SHP77 treated with DMSO at 0.1 percent for 48 hours (cell line): ENCODE measurements around the gene REPS1.
"Not testable (repeated sequence)": the region's sequence is repeated elsewhere in the genome, so short reads cannot be mapped to it uniquely, and the experiment has no call there.

Experiments used
- DNase-seq: peaks from one replicate; lab custom pipeline; 2025; lab: John Stamatoyannopoulos, UW

The REPS1 gene

DNA sequence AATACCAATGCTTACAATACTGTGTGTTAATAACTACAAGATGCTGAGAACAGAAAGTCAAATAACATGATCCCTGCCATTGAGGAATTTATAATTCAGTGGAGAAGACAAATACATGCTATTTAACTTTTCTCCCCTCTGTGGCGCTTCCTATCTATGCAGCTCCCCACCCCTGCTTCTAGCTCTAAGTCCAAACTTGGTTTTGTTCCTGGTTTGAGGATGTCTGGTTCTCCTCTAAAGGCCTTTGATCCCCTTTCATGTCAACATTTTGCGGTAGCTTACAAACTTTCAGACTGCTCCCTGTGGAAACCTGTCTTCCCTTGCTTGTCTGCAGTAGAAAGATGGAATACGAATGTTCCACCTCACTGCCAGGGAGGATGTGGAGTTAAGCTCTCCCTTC lies 18.4 kb upstream of the REPS1 start:
- no peak for DNase-seq

DNA sequence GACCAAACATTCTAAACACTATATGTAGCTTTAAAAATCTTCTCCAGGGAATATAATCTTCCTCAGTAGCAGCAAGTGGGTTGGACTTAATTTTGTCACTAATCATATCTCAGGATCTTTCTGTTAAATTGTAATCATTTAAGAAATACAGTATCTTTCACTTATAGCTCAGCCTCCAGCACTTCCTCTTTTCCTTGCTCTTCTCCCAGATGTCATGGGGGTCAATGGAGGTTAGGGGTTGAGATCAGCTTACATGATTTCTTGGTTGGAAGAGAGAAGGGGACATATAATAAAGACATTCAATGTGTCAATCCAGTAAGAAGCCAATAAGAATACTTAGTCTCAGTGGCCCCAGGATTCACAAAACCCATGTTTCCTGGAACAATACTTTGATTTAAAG lies 15.7 kb upstream of the REPS1 start:
- no peak for DNase-seq

DNA sequence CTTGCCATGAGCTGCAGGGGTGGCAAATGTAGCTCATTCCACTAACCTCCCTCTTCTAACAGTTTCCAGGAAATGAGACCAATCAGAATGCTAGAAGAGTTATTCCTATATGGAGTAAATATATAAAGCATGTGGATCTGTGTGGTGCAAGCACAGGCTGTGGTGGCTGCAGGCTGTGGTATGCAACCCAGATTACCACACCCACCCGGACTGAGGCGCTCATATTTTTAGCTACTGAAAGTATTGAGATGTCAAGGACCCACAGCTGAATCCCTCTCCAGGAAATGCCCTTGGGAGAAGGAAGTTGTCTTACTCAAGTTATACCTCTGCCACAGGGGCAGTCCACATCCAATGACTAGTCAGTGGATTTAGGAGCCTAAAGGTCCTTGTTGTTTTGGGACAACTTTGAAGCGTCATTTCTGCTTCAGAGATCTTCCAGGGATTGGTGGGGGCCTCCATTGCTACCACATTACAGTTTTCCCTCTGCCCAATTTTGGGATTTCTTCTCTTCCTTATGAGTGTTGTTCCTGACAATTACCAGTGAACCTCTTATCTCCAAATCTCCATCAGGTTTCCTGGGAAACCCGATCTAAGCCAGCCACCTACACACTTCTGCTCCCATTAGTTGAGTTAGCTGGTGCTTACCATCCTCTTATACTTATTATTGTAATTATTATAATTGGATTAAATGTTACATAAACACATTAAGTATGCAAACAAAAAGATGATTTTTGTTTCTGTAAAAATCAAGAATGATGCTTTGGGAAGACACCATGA lies 12.1 kb upstream of the REPS1 start:
- DNase-seq: no peak

DNA sequence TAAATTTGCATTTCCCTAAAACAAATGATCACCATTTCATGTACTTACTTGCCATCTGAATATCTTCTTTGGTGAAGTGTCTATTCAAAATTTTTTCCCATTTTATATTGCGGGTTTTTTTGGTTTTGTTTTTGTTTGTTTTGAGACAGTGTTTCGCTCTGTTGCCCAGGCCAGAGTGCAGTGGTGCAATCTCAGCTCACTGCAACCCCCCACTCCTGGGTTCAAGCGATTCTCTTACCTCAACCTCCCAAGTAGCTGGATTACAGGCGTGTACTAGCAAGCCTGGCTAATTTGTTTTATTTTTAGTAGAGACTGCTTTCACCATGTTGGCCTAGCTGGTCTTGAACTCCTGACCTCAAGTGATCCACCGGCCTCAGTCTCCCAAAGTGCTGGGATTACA lies 9.1 kb upstream of the REPS1 start:
- DNase-seq: no peak

DNA sequence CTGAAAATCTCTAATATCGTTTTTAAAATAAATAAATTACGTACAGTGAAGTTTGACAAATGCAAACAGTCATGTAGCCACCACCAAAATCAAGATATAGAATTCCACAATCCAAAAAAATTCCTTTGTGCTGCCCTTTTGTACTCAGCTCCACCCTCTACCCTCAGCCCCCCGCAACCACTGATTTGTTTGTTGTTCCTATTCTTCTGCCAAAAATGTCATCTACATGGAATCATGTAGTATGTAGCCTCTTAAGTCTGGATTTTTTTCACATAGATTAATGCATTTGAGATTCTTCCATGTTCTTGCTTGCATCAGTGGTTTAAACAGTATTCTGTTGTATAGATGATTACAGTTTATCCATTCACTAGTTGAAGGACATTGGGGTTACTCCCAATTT lies 8.5 kb upstream of the REPS1 start:
- DNase-seq: no peak

DNA sequence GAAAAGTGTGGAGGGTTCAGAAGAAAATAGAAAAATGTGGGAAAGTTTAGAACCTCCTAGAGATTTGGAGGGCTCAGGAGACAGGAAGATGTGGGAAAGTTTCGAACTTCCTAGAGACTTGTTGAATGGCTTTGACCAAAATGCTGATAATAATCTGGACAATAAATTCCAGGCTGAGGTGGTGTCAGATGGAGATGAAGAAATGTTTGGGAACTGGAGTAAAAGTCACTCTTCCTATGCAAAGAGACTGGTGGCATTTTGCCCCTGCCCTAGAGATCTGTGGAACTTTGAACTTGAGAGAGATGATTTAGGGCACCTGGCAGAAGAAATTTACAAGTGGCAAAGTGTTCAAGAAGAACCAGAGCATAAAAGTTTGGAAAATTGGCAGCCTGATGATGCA lies 5.4 kb upstream of the REPS1 start:
- not testable (repeated sequence) for DNase-seq

DNA sequence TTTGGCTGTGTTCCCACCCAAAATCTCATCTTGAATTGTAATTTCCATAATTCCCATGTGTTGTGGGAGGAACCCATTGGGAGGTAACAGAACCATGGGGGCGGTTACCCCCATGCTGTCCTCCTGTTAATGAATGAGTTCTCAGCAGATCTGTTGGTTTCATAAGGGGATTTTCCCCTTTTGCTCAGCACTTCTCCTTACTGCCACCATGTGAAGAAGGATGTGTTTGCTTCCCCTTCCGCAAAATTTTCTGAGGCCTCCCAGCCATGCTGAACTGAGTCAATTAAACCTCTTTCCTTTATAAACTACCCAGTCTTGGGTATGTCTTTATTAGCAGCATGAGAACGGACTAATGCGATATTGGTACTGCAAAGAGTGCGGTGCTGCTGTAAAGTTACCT lies 4.9 kb upstream of the REPS1 start:
- not testable (repeated sequence) for DNase-seq

DNA sequence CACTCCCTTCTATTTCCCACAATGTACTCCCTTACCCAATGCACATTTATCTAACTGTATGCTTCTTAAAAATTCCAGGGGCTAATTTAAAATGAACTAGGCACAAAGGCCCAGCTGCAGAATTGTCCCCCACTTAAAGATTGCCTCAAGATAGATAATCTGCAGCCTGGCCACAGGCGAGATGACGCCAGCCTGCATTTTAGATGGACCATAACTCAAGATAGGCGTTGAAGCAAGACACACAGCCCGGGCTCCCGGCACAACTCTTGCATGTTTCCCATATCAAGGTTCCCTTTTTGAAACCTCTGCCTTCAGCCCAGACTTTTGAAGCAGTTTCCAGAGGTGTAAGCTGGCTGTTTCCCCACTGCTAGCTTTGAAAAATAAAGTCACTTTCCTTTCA lies 3.2 kb upstream of the REPS1 start:
- DNase-seq: no peak

DNA sequence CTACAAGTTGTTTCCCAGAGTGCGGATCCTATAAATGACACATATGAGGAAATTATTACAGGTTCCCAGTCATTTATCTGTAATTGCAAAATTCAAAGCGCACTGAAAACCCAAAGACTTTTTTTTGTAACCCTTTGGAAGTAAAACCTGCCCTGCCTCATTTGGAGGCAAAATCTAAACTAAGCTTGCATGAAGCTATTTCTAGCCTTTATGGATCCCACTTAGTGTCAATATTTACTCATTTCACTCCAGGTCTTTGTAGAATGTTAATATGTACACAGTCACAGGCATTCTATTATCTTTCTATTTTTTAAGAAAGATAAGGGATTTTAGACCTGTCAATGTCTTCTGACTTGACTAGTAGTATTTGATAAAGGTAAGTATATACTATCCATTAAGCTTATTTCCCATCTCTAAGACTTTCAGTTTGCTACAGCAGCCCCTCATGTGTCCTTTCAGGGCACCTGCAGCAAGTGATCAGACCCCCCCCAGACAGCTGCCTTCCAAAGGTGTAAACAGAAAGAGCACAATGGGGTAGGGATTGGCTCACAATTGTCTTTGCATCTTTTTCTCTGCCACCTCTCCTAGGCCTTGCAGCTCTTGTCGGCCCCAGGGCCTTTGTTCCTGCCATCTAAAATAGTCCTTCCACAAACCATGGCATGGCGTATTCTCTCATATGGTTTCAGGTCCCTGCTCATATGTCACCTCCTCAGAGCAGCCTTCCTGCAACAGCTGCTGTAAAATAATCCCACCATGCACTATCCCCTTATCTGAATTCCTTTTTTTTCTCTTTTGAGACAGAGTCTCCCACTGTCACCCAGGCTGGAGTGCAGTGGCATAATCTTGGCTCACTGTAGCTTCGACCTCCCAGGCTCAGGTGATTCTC lies 1.3 kb upstream of the REPS1 start:
- peak; percentile 61 for DNase-seq

DNA sequence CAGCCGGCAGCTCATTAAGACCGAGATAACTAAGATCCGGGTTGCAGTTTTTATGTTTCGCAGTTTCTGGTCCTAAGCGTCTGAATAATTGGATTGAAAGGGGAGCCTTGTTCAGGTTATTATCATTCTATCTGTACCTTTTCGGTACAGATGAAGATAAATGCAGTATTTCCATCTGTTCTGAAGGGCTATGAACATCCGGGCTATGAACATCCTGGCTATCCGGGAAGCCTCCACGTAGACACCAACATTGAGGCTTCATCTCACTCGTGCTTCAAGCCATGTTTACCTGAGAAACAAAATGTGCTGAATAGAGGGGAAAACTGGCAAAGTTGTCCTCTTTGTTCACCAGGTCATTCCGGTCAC lies 399 bp upstream of the REPS1 start:
- peak; percentile 86 for DNase-seq

DNA sequence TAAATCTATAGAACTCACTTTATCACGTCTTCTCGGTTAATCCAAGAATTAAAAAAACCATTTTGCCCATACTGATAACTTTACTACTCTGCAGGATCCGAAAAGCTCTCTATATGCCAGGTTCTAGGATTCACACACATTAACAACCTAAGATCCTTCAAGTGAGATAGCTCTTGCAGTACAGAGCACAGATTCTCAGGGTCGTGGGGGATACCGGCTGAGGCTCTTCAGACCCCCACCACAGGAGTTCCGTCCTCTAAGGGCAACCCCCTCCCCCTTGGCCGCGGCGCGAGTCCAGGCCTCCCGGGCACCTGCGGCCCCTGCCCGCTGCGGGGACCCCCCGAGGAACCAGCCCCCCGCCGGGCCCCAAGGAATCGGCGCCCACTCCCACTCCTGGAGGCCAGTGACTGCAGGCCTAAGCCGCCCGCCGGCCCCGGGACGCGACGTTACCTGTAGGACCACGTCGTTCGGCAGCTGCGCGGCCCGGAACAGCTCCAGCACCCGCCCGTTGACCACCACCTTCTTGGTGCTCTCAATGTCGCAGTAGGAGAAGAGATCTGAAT lies 892 bp downstream of the REPS1 start:
- no peak for DNase-seq

DNA sequence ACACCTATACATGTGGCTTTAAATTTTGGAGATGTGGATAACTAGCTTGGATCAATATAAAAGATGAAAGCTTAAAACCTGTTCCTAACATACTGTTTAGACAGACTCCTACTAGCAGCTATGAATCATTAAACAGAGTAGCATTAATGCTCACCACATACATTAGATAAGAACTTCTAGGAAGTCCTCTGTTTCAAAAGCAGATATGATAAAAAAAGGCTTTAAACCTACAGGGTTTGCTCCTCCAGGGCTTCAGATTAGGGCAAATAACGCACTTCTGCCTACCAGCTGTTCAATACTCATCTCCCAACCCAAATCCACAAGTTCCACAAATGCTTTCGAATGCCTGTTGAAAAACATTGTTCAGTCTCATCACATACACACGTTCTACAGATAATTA lies 1.5 kb downstream of the REPS1 start:
- DNase-seq: no peak

DNA sequence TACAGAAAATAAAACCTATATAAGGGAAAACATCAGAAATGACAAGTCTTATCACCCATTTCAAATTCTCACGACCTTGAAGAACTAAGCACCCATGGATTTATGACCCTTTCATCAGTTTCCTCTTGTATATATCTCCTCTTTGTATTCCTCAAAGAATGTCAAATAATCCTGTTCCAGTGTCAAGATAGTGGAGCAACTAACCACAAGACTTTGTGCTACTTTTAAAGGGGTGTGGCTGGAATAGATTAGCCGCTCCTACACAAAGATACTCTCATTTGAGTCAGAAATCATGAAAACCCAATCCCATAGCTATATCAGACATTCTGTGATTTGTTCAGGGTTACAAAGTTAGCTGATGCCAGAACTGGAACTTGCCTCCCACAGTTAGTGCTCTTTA lies 6.6 kb downstream of the REPS1 start:
- DNase-seq: no peak

DNA sequence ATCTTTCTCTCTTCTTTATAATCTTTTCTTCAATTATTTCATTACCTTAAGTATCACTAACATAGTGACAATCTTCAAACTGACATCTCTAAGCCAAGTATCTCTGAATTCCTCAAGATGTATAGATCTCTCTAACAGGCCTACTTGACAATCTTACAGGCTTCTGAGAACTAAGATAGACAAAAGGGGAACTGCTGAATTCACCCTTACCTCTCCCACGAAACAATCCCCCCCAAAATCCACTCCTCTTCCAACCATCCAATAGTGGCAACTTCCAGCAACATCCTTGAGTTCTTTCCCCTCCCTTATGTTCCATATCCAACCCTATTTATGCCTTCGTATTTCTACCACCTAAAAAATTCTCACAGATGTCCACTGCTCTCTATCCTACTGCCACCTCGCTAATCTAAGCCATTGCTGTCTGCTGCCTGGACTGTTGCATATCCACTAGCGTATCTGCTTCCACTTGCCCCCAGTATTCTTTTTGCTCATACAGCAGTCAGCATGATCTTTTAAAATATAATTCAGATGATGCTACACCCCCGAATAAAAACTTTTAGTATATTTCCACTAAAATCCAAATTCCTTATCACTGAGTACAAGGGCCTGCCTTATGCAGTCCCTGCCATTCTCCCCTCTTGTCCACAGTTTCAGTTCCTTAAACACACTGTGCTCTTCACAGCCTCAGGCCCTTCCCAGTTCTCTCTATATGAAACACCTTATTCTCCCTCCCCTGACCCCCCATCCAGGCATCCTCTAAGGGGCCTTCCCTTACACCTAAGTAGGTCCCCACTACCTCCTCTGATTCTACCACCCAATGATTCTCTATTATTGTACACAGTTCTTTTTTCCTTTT lies 8.0 kb downstream of the REPS1 start:
- DNase-seq: no peak

DNA sequence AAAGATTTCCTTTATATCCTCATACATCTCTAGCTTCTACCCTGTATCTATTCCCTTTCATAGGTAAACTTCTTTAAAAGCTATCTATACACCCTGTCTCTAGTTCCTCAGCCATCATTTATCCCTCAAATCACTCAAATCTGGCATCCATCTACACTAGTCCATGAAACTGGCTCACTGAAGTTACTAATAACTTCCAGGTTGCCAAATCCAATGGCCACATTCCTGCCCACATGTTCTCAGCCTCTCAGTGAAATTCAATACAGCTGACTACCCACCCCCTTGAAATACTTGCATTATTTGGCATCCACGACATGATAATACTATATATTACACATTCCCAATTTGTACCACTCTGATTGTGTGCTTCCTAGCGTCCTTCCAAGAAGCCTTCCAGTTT lies 8.7 kb downstream of the REPS1 start:
- DNase-seq: no peak

DNA sequence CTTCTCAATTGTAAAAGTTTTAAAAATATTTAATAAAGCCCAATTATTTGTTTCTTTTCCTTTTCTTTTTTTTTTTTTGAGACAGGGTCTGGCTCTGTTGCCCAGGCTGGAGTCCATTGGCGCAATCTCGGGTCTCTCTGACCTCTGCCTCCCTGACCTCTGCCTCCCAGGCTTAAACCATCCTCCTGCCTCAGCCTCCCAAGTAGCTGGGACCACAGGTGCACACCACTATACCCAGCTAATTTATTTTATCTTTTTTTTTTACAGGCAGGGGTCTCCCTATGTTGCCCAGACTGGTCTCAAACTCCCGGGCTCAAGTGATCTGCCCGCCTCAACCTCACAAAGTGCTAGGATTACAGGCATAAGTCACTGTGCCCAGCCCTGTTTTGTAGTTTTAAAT lies 9.8 kb downstream of the REPS1 start:
- DNase-seq: no peak

DNA sequence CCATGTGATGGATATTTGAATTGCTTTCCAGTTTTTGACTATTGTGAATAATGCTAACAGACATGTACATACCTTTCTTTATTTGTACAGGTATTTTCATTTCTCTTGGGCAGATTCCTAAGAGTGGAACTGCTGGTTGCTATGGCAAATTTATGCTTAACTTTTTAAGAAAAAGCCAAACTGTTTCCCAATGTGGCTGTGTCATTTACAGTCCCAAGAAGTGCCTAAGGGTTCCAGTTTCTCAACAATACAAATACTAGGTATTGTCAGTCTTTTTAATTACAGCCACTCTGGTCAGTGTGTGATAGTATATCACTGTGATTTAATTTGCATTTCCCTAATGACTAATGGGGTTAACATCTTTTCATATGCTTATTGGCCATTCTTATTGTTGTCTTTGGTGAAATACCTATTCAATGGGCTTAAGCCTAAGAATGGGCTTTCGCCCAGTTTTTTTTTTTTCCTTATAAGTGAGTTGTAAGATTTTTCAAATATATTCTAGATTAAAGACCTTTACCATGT lies 10.3 kb downstream of the REPS1 start:
- no peak for DNase-seq

DNA sequence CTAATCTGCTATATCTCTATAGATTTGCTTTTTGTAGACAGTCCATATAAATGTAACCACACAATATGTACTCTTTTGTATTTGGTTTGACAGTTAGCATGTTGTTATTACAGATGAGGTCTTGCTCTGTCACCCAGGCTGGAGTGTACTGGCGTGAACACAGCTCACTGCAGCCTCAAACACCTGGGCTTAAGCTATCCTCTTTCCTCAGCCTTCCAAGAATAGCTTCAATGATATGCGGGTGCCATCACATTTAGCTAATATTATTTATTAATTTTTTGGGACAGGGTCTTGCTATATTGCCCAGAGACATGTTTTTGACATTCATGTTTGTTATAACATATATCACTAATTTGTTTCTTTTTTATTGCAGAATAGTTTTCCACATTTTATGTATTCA lies 10.8 kb downstream of the REPS1 start:
- DNase-seq: no peak

DNA sequence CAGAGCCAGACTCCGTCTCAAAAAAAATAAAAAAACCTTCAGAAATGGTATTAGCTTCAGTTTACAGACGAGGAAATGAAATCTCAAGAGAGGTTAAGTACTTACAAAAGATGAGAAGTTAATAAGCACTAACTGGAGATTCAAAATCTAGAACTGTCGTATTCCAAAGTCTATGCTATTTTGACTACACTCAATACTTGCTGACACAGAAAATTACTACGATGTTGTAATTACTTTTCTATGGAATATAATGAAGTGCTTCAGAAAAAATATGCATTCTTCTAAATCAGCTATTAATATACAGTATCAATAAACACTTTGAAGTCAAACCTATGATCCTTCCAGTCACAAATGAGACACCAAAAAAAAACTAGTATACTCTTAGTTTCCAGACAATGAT lies 12.2 kb downstream of the REPS1 start:
- DNase-seq: no peak

DNA sequence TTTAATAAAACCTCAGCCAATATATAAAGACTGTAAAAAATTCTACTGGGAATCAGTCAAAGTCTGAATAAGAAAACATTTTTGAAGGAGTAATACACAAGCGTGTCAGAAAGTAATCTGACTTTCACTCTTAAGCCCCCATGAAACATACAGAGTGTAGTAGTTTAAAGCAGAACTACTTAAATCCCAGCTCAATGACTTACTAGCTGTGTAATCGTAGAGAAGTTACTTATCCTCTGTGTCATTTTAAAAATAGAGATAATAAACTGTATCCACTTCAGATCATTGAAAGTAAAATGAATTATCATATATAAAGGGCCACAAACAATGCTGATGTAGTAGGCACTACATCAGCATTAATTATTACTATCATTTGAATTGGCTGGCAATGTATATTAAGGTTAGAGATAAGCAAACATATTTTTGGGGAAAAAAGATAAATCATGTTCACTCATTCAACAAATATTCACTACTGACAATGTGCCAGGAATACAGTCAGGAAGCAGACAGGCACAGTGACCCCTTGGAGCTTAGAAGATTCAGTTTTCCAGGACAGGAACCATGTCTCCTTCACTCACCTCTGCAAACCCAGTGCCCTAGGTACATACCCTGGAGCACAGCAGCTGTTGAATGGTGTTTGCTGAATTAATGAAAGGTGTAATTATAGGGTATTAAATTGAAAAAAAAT lies 14.4 kb downstream of the REPS1 start:
- DNase-seq: no peak

DNA sequence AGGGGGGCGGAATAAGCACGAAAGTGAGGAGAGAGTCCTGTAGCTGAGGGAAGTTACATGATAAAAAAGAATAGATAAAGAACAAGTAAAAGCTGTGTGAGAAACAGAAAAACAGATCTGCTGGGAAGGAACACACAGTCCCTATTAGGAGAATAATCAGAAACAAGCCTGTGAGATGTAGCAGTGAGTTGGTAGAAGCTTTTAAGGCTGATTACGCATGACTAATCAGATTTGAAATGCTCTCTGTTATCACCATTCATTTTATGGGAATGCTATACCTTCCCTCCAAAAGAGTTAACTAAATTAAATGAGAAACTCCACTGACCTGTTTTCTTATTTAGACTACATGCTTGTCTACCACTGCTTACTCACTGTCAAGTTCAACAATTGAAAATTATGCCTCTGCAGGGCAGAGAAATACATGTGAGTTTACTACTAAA lies 15.8 kb downstream of the REPS1 start:
- DNase-seq: no peak
